H9 (cell line): ENCODE data around the gene HLX. TPM values are rescaled to one million over a fixed set of nuclear protein-coding genes. Genes with fewer than 3 reads are reported as not detected.

Experiments
- DNase-seq: peaks from one replicate; pipeline ENCODE4 v3.0.0-alpha.2; 2017
- H2AFZ ChIP-seq: one replicate; pipeline ENCODE4 v1.6.1; 2013; ENCODE audit warnings: mild to moderate bottlenecking, low read length, control low read depth, moderate library complexity
- H2AK5ac ChIP-seq: 2 replicates; pipeline ENCODE4 v1.6.1; 2013; ENCODE audit warnings: low read length, control low read depth, mixed read lengths; ENCODE audit not compliant: insufficient read length
- H2BK120ac ChIP-seq: one replicate; pipeline ENCODE4 v1.6.1; 2013; ENCODE audit warnings: low read depth, mild to moderate bottlenecking, low read length, control low read depth, inconsistent platforms; ENCODE audit not compliant: poor library complexity, severe bottlenecking
- H2BK12ac ChIP-seq: 2 replicates; pipeline ENCODE4 v1.6.1; 2013; ENCODE audit warnings: low read length, control low read depth, mixed read lengths, low read depth; ENCODE audit not compliant: insufficient read length
- H2BK15ac ChIP-seq: 2 replicates; pipeline ENCODE4 v1.6.1; 2013; ENCODE audit warnings: low read depth, low read length, control low read depth
- H2BK20ac ChIP-seq: one replicate; pipeline ENCODE4 v1.6.1; 2013; ENCODE audit warnings: low read depth, mild to moderate bottlenecking, low read length, control low read depth, inconsistent platforms; ENCODE audit not compliant: poor library complexity, severe bottlenecking
- H2BK5ac ChIP-seq: 2 replicates; pipeline ENCODE4 v1.6.1; 2013; ENCODE audit warnings: low read length, control low read depth, mixed read lengths; ENCODE audit not compliant: insufficient read length
- H3K14ac ChIP-seq: 2 replicates; pipeline ENCODE4 v1.6.1; 2013; ENCODE audit warnings: low read length, control low read depth; ENCODE audit not compliant: insufficient read depth
- H3K18ac ChIP-seq: 2 replicates; pipeline ENCODE4 v1.6.1; 2013; ENCODE audit warnings: low read depth, mild to moderate bottlenecking, mixed read lengths, low read length, control low read depth; ENCODE audit not compliant: insufficient read length
- H3K23ac ChIP-seq: 2 replicates; pipeline ENCODE4 v1.6.1; 2013; ENCODE audit warnings: low read length, control low read depth, mixed read lengths, low read depth; ENCODE audit not compliant: insufficient read length
- H3K23me2 ChIP-seq: 2 replicates; pipeline ENCODE4 v1.6.1; 2013; ENCODE audit warnings: low read depth, mild to moderate bottlenecking, mixed read lengths, low read length, control low read depth; ENCODE audit not compliant: insufficient read length, poor library complexity, severe bottlenecking
- H3K27ac ChIP-seq: 2 replicates; pipeline ENCODE4 v1.5.1; 2013; ENCODE audit warnings: low read length, control low read depth, mixed read lengths, low read depth; ENCODE audit not compliant: insufficient read length
- H3K27me3 ChIP-seq: 2 replicates; pipeline ENCODE4 v1.6.1; 2013; ENCODE audit warnings: low read length, control low read depth, inconsistent platforms; ENCODE audit not compliant: insufficient read depth
- H3K4ac ChIP-seq: 2 replicates; pipeline ENCODE4 v1.6.1; 2013; ENCODE audit warnings: low read depth, mild to moderate bottlenecking, control low read depth, inconsistent platforms, low read length, moderate library complexity
- H3K4me1 ChIP-seq: 2 replicates; pipeline ENCODE4 v1.6.1; 2013; ENCODE audit warnings: low read length, control low read depth, inconsistent platforms; ENCODE audit not compliant: insufficient read depth
- H3K4me2 ChIP-seq: 2 replicates; pipeline ENCODE4 v1.6.1; 2013; ENCODE audit warnings: low read length, control low read depth, mixed read lengths; ENCODE audit not compliant: insufficient read length, insufficient read depth
- H3K56ac ChIP-seq: 2 replicates; pipeline ENCODE4 v1.6.1; 2013; ENCODE audit warnings: low read depth, mild to moderate bottlenecking, mixed read lengths, low read length, control low read depth; ENCODE audit not compliant: insufficient read length
- H3K79me1 ChIP-seq: 2 replicates; pipeline ENCODE4 v1.6.1; 2013; ENCODE audit warnings: low read depth, mild to moderate bottlenecking, moderate library complexity, low read length, control low read depth, inconsistent platforms; ENCODE audit not compliant: insufficient read depth, poor library complexity, severe bottlenecking
- H3K79me2 ChIP-seq: 2 replicates; pipeline ENCODE4 v1.6.1; 2013; ENCODE audit warnings: low read length, control low read depth, inconsistent platforms; ENCODE audit not compliant: insufficient read depth
- H3K9ac ChIP-seq: 2 replicates; pipeline ENCODE4 v1.6.1; 2013; ENCODE audit warnings: low read length, control low read depth, mixed read lengths; ENCODE audit not compliant: insufficient read length; ENCODE audit errors: extremely low read depth
- H3K9me3 ChIP-seq: one replicate; pipeline ENCODE4 v1.6.1; 2013; ENCODE audit warnings: low read depth, low read length, inconsistent platforms; ENCODE audit not compliant: control insufficient read depth
- H3T11ph ChIP-seq: one replicate; pipeline ENCODE4 v1.6.1; 2013; ENCODE audit warnings: mild to moderate bottlenecking, low read length, control low read depth, inconsistent platforms
- H4K20me1 ChIP-seq: one replicate; pipeline ENCODE4 v1.6.1; 2013; ENCODE audit not compliant: control insufficient read depth, insufficient read length, insufficient read depth
- H4K5ac ChIP-seq: 2 replicates; pipeline ENCODE4 v1.6.1; 2013; ENCODE audit warnings: low read depth, mild to moderate bottlenecking, mixed read lengths, low read length, control low read depth; ENCODE audit not compliant: insufficient read length
- H4K8ac ChIP-seq: replicated peaks from 2 replicates; pipeline ENCODE4 v1.6.1; 2013; ENCODE audit warnings: low read length, control low read depth, mixed read lengths, low read depth; ENCODE audit not compliant: insufficient read length
- H4K91ac ChIP-seq: 2 replicates; pipeline ENCODE4 v1.6.1; 2013; ENCODE audit warnings: low read depth, mild to moderate bottlenecking, moderate library complexity, mixed read lengths, low read length, control low read depth; ENCODE audit not compliant: insufficient read length
- H3K27ac Mint-ChIP-seq, 3 experiments: 2 replicates in 2 of 3; 3 replicates in 1 of 3; pipeline ENCODE4 v1.8.0; 2020 to 2021; ENCODE audit warnings: mixed read lengths in 3 of 3, mild to moderate bottlenecking in 1 of 3, moderate library complexity in 1 of 3
- H3K27me3 Mint-ChIP-seq: 2 replicates; pipeline ENCODE4 v1.8.0; 2021; ENCODE audit warnings: low read depth, mild to moderate bottlenecking, moderate library complexity, mixed read lengths
- H3K36me3 Mint-ChIP-seq, 3 experiments: 2 replicates in 2 of 3; 3 replicates in 1 of 3; pipeline ENCODE4 v1.8.0; 2020 to 2021; ENCODE audit warnings: low read depth in 3 of 3, mixed read lengths in 3 of 3; ENCODE audit not compliant: insufficient read depth in 1 of 3
- H3K4me1 Mint-ChIP-seq, 2 experiments: 2 replicates each; pipeline ENCODE4 v1.8.0; 2020; ENCODE audit warnings: mixed read lengths in 2 of 2
- H3K4me3 Mint-ChIP-seq, 2 experiments: 2 replicates in 1 of 2; 3 replicates in 1 of 2; pipeline ENCODE4 v1.8.0; 2020 to 2021; ENCODE audit warnings: mild to moderate bottlenecking in 2 of 2, mixed read lengths in 2 of 2, moderate library complexity in 1 of 2
- H3K9me3 Mint-ChIP-seq, 2 experiments: 2 replicates in 1 of 2; 3 replicates in 1 of 2; pipeline ENCODE4 v1.8.0; 2020; ENCODE audit warnings: mild to moderate bottlenecking in 2 of 2, mixed read lengths in 2 of 2, moderate library complexity in 1 of 2
- CTCF ChIP-seq: fragments of 200-600 bp; sonication (generic); conservative IDR thresholded peaks from 3 replicates; pipeline ENCODE4 v1.8.0; 2021; ENCODE audit warnings: antibody characterized with exemption, mild to moderate bottlenecking
- WGBS: extraction: QIAGEN DNeasy Blood & Tissue Kit; methylation state at CpG from one replicate; pipeline ENCODE4 v1.1.7; 2013; ENCODE audit warnings: missing lambda C conversion rate, low lambda C conversion rate, mixed read lengths; ENCODE audit not compliant: insufficient read length; ENCODE audit errors: extremely low coverage; 5-methylcytosine and 5-hydroxymethylcytosine counted together
- total RNA-seq: library from RNA; stranded (reverse); gene quantifications from 2 replicates; pipeline ENCODE4 v1.2.1, GENCODE V29; 2021

The HLX gene
- total RNA-seq, 1 experiment from 2014 or later, result 0.37 TPM

DNA sequence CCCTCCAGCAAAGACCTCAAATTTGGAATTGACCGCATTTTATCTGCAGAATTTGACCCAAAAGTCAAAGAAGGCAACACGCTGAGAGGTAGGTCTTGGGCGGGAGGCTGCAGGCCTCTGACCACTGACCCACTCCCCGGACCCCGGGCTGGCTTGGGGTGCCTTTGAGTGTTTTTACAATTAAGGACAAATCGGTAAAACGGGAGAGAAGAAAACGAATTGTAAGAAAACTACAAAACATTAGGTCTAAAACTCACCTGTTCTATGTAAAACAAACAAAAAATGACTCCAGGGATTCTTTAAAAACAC, 1.1 kb downstream of the HLX start:
- Histone ChIP-seq H2BK15ac (no peak overlapping the region), H3K27ac (no peak overlapping the region), H4K91ac (no peak overlapping the region), H2BK20ac (no peak overlapping the region), H3K56ac (no peak overlapping the region), H3K23ac (no peak overlapping the region), H2BK5ac (no peak overlapping the region), H2BK12ac (no peak overlapping the region), H4K8ac (no peak overlapping the region), H3K4me2 (no peak overlapping the region), H3K14ac (no peak overlapping the region), H3K79me2 (no peaks in the 10 kb centered on the region), H3K9ac (no peak overlapping the region), H2BK120ac (no peak overlapping the region), H3T11ph (no peak overlapping the region), H3K79me1 (no peaks in the 10 kb centered on the region), H3K9me3 (no peaks in the 10 kb centered on the region), H4K20me1 (no peaks in the 10 kb centered on the region), H3K4me1 (no peaks in the 10 kb centered on the region), H2AK5ac (no peak overlapping the region), H3K23me2 (peaks cover 16% of the 10 kb centered on the region), H3K4ac (no peak overlapping the region), H3K18ac (no peak overlapping the region), H4K5ac (no peak overlapping the region), H2AFZ (no peak overlapping the region), H3K27me3 (peaks cover 93% of the 10 kb centered on the region)
- Mint-ChIP-seq H3K4me3 (peak overlapping the region; percentile 44 to 66), H3K36me3 (no peaks in the 10 kb centered on the region; a peak in 2 of 7 replicates), H3K4me1 (peaks cover 55 to 74% of the 10 kb centered on the region in 2 experiments), H3K27ac (no peak overlapping the region), H3K27me3 (peaks cover 100% of the 10 kb centered on the region), H3K9me3 (peaks cover 0 to 3% of the 10 kb centered on the region in 2 experiments; a peak in 1 of 5 replicates)
- DNase-seq, result no peak
- no peak for TF ChIP-seq CTCF
- WGBS, result no CpG with 5 or more reads among the region's 8 CpGs
